D721Med (cell line): ENCODE measurements around the gene TMC3.

Experiments used
- DNase-seq: peaks from one replicate; pipeline ENCODE4 v3.0.0; 2011; ENCODE audit warnings: low spot score; ENCODE audit not compliant: insufficient read length
- FAIRE-seq: peaks from 2 replicates; lab custom pipeline; 2011; peaks lifted over from hg19 to GRCh38; lab: Jason Lieb, UNC
- TF ChIP-seq, protein P1 (sequence below): IDR thresholded peaks from 2 replicates; pipeline ENCODE4 v1.5.1; 2012; ENCODE audit warnings: mild to moderate bottlenecking, control low read depth; ENCODE audit not compliant: insufficient read depth; ENCODE audit errors: missing control alignments

The TMC3 gene

DNA sequence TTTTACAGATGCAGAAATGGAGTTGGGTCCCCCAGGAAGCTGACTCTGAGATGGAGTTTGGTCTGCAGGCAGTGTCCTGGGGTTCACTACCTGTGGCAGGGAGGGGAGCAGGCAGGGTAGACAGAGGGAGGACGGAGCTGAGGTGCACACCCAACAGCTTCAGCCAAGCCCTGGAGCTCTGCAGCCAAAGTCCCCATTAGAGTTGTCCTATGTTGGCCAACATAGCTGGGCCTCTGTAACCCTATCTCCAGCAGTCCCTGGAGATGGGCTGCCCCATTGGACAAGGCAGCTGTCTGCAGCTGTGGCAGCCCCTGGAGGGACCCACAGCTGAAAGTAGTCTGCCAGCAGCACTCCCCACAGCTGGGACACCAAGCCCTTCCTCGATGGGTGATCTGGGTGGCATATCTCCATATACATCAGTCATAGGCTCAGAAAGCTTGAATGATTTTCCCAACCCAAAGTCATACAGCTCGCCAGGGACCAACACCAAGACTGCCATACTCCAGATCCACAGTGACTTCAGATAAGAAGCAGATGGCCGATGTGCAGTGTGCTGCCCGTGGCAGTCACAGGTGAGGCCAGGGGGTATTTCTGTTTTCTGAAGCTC is 82.0 kb downstream of the TMC3 start:
- no peak for FAIRE-seq
- DNase-seq = no peak
- TF ChIP-seq, protein P1, sequence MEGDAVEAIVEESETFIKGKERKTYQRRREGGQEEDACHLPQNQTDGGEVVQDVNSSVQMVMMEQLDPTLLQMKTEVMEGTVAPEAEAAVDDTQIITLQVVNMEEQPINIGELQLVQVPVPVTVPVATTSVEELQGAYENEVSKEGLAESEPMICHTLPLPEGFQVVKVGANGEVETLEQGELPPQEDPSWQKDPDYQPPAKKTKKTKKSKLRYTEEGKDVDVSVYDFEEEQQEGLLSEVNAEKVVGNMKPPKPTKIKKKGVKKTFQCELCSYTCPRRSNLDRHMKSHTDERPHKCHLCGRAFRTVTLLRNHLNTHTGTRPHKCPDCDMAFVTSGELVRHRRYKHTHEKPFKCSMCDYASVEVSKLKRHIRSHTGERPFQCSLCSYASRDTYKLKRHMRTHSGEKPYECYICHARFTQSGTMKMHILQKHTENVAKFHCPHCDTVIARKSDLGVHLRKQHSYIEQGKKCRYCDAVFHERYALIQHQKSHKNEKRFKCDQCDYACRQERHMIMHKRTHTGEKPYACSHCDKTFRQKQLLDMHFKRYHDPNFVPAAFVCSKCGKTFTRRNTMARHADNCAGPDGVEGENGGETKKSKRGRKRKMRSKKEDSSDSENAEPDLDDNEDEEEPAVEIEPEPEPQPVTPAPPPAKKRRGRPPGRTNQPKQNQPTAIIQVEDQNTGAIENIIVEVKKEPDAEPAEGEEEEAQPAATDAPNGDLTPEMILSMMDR = no peak

GRCh38 chr15:81289910-81290309 is 84.1 kb downstream of the TMC3 start:
- no peak for FAIRE-seq
- TF ChIP-seq, protein P1 = no peak
- DNase-seq = no peak

GRCh38 chr15:81288616-81289015 is 85.4 kb downstream of the TMC3 start:
- DNase-seq (no peak), FAIRE-seq (no peak)
- TF ChIP-seq, protein P1 = no peak

DNA sequence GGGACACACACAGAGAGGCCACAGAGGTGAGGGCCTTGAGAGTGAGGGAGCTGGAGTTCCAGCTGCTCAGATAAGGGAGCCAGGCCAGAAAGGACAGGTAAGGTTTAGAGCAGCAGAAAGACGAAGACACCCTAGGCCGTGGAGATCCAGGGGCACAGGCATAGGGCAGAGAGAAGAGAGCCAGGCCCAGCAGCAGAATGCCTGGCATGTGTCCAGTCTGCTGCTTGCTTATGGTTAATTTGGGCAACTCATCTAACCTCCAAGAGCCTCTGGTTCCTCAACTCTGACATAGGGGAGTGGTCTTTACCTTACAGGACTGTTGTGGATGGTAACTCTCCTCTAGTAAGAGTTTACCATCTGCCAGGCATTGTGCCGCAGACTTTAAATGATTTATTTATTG is 86.0 kb downstream of the TMC3 start:
- FAIRE-seq (no peak), DNase-seq (no peak)
- TF ChIP-seq, protein P1 = no peak

- FAIRE-seq = no peak
- TF ChIP-seq, protein P1 = no peak
- no peak for DNase-seq
These were observed 87.3 kb downstream of the TMC3 start for GRCh38 chr15:81286621-81287121.

- DNase-seq (no peak), FAIRE-seq (no peak)
These were observed 88.6 kb downstream of the TMC3 start for GRCh38 chr15:81285461-81285860.

More at GRCh38 chr15:81285461-81285860, 88.6 kb downstream of the TMC3 start:
- TF ChIP-seq, protein P1 = no peak
